Pericardium fibroblast (primary cell): ENCODE results near the gene DNM1. TPM values are rescaled to one million over a fixed set of nuclear protein-coding genes. Genes with fewer than 3 reads are reported as not detected.

Experiments used
- total RNA-seq: library from RNA; depleted of rRNA; stranded (reverse); fragments of >200 nt; gene quantifications from 2 replicates; pipeline ENCODE4 v1.2.3, GENCODE V29; 2015

The DNM1 gene
- 14.8 and 15.2 TPM in 2 replicates for total RNA-seq

DNA sequence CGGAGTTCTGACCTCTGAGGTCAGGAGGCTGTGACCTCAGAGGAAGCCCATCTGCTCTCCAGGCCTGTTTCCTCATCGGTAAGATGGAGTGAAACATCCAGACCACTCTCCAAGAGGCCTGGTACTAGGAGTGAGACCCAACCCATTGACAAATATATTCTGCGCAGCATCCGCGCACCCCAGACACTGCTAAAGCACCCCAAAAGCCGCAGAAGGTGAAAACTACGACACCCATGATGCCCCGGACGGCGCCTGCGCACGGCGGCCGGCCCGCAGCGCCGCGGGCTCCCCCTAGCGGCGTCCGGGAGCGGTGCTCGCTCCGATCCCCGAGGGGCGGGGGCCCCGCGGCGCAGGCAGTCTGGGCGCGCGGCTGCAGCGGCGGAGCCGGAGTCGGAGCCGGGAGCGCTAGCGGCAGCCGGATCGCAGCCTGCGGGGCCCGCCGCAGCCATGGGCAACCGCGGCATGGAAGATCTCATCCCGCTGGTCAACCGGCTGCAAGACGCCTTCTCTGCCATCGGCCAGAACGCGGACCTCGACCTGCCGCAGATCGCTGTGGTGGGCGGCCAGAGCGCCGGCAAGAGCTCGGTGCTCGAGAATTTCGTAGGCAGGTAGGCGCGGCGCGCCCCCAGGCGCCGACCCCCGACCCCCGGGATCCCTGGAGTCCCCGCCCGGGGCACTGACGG lies at the start of gene DNM1:
Gene DNM1 (plus strand): TSS at position 356 of the 683 bp plus-strand sequence. CDS start 92 bp downstream, at position 448.

DNA sequence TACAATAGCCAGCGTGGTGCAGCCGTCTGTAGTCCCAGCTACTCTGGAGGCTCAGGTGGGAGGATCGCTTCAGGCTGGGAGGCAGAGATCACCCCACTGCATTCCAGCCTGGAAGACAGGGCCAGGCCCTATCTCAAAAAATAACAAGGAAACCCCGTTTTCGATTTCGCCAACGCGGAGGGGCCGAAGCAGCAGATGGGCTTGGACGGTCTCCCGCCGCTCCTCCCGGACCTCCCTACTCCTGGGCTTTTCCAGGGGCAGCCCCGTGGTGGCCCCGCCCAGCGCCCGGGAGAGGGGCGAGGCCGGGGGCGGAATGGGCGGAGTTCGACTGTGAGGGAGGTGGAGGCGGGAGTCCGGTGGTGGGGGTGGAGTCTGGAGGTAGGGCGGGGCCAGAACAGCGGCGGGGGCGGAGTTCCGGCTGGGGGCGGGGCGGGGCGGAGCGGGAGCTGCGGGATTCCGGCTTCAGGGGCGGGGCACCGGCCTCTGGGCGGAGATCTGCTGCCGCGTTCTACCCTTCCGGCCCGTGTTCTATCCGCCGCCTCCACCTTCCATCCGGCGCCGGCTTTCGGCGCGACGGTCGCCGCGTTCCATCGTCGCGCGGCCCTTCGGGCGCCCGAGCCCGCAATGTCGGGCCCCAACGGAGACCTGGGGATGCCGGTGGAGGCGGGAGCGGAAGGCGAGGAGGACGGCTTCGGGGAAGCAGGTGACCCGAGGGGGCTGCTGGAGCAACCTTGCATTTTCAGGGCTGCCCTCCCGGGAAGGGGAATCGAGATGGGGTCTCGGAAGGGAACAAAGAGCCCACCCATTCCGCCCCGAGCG lies 43.2 kb upstream of the DNM1 start, which contains the start of gene BBLN:
Gene BBLN (plus strand): TSS at position 482 of the 819 bp plus-strand sequence. CDS start 143 bp downstream, at position 625.

DNA sequence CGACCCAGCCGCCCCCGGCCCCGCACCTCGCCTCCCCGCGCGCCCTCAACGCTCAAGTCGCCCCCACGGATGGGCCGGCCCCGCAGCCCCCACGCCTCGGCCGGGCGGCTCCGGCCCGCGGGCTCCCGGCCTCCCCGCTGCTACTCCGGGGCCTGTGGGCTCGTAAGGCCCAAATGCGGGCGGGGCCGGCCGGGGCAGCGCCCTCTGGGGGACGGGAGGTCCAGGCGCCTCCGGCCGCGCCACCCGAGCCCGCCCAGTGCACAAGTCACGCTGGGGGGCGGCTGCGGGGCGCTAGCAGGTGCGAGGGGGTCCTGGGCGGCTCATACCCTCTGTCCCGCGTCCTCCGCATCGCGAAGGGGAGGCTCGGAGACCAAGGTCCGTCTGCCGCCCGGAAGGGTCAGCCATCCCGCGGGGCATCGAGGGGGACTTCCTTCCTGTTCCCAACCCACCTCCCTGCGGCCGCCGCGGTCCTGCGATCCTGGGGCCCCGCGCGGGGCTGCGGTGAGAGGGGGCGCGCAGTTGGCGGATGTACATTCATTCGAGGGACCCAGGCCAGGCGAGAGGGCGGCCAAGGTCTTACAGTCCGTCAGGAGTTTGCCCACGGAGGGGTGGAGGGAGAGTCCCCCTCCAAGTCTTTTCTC lies 11.7 kb upstream of the DNM1 start, which contains the start of gene CIZ1:
Gene CIZ1 (minus strand): TSS at position 167 of the 641 bp plus-strand sequence. CDS start 715 bp downstream, outside the sequence.

DNA sequence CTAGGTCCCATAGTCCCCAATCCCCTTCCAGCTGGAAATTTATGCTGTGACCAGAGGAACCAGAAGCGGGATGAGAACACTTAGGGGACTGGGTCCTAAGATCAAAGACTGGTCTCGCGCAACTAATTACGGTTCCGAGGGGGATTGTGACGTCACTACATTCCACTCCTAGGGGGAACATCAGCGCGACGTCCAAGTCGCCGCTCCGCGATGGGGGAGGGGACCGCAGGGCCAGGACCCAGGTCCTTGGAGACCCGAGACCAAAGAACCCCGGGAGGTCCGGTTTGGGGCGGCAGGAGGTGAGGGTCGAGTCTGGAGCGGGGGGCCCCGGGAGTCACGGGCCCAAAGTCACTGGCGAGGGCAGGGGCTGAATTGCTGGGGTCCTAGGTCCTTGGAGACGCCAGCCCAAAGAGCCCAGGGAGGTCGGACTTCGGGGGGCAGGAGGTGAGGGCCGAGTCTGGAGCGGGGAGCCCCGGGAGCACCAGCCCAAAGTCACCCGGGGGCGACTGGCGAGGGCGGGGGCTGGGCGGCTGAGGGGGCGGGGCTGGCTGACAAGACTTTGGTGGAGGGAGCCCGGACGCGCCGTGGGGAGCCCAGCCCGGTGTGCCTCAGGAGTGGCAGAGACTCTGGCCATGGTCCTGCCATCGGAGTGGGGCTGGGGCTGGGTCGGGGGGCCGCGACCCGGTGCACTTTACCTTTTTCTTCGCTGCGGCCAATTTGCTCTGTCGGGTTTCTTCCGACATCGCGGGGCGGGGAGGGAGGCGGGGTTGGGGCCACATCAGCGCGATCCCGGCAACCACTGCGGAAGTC lies 72.2 kb downstream of the DNM1 start, which contains the start of gene GOLGA2:
Gene GOLGA2 (minus strand): TSS at position 810 of the 810 bp plus-strand sequence. CDS start 31 bp downstream, at position 779.

DNA sequence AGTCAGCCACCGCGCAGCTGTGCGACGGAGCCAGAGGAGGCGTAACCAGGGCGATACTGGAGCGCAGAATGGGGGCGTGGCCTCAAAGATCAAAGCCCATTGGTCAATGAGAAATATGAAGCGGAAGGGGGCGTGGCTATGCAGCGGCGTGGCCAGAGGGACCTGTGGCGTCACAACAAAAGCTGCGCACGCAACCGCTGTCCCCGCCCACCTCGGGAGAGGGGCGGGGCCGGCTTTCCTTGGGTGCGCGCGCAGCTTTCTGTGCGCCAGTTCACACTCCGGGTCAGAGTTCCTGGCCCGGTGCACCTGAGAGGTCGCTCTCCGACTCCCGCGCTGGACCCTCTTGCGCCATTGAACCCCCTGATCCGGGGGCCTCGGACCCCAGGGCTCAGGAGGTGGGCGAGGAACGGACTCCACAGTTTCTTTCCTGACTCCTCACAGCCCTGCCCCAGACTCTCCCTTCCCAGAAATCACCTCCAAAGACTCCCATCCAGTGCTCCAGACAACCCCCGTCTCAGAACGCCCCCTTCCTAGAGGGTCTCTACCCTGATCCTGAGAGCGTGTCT lies 72.9 kb downstream of the DNM1 start, which contains the start of gene SWI5:
Gene SWI5 (plus strand): TSS at position 269 of the 566 bp plus-strand sequence.

Other genes starting within 250 kb of the DNM1 start
- gene EEIG1, start 222.4 kb upstream of the DNM1 start, total RNA-seq, result 12.5 and 14.1 TPM in 2 replicates
- 8.7 and 10.9 TPM in 2 replicates for gene NAIF1, start 136.1 kb upstream of the DNM1 start, total RNA-seq
- gene SLC25A25, start 135.1 kb upstream of the DNM1 start, total RNA-seq, result 13.7 and 16.2 TPM in 2 replicates
- 55.7 and 63.9 TPM in 2 replicates for gene PTGES2, start 75.7 kb upstream of the DNM1 start, total RNA-seq
- 0.23 TPM in 1 of 2 replicates, not detected in the other for gene LCN2, start 53.9 kb upstream of the DNM1 start, total RNA-seq
- gene BBLN, start 43.1 kb upstream of the DNM1 start, total RNA-seq, result 251 and 261 TPM in 2 replicates
- gene CIZ1, start 11.8 kb upstream of the DNM1 start, total RNA-seq, result 52.7 and 77.5 TPM in 2 replicates
- gene GOLGA2, start 72.6 kb downstream of the DNM1 start, total RNA-seq, result 95.8 and 97.2 TPM in 2 replicates
- 40.8 and 53.2 TPM in 2 replicates for gene SWI5, start 72.9 kb downstream of the DNM1 start, total RNA-seq
- gene TRUB2, start 119.1 kb downstream of the DNM1 start, total RNA-seq, result 9.7 and 16.6 TPM in 2 replicates
- 28.8 and 32.3 TPM in 2 replicates for gene COQ4, start 119.5 kb downstream of the DNM1 start, total RNA-seq
- 11.5 and 20.7 TPM in 2 replicates for gene SLC27A4, start 137.1 kb downstream of the DNM1 start, total RNA-seq
- gene URM1, start 168.0 kb downstream of the DNM1 start, total RNA-seq, result 27.2 and 33.0 TPM in 2 replicates
- gene CERCAM, start 217.5 kb downstream of the DNM1 start, total RNA-seq, result 128 and 233 TPM in 2 replicates